Stimulated activated CD4-positive, alpha-beta T cell treated with anti-CD3 and anti-CD28 coated beads, Interleukin-4, amount 100 ng/mL, for 4 hours (primary cell): ENCODE results near the gene PADI2.

Experiments
- DNase-seq, 2 experiments: peaks; one replicate each; pipeline ENCODE4 v3.0.0-alpha.2; 2020

PADI2 gene

DNA sequence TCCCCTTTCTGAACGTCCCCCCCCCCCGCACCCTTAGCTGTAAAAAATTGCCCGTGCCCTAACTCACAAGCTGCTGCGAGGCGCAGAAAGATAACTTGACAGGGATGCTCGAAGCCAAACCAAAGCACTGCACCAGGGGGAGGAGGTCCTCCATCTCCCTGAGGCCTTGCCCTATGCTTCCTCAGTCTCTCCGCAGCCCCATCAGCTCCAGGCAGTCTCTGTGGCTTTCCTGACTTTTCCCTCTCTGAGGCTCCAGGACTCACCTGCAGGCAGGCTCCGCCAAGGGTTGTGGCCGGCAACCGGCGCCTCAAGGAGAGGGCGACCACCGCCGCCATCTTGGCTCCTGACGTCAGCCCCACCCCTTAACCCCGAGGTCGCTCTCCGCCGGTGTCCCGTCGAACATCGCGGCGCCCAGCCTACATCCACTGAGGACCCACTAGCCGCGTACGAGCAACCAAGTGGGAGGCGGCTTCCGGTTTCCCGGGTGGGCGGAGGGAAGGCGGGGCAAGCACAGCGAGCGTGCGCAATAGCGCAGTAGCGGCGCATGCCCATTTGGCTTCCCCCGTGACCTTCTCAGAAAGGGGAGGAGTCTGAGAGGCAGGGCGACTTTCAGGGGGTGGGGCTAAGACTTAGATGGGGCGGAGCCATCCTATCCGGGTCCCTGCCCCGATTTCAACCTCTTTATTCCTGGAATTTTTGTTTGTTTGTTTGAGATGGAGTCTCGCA, 65.4 kb downstream of the PADI2 start, which contains the start of gene SDHB:
TSS of gene SDHB (minus strand) at position 348 of the 726 bp plus-strand sequence. CDS start at position 335, 13 bp downstream.
- DNase-seq, result peak; percentile 98

- DNase-seq, result no peak
These were observed 66.1 kb downstream of the PADI2 start for GRCh38 chr1:17053086-17053684.

DNA sequence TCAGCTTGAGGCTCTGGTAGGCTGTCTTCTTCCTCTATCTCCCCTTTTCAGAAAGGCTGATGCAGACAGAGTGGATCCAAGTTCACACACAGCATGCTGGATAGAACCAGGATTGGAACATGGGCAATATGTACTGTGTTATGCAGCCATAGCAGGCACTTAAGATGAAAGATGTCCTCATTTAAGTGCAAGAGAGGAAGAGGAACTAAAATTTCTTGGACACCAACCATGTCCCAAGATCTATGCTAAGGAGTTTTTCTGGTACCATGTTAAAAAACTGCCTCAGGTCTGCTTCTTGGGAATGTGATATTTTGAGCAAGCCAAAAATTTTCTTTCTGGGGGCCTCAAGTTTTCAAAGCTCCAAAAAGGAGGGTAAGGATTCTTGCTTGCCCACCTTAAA, 66.6 kb downstream of the PADI2 start:
- no peak for DNase-seq

- no peak for DNase-seq
These were observed 67.2 kb downstream of the PADI2 start for GRCh38 chr1:17052038-17052437.

GRCh38 chr1:17047924-17048323, 71.3 kb downstream of the PADI2 start:
- DNase-seq, result no peak

- DNase-seq, result no peak
These were observed 73.0 kb downstream of the PADI2 start for GRCh38 chr1:17046334-17046657.

DNA sequence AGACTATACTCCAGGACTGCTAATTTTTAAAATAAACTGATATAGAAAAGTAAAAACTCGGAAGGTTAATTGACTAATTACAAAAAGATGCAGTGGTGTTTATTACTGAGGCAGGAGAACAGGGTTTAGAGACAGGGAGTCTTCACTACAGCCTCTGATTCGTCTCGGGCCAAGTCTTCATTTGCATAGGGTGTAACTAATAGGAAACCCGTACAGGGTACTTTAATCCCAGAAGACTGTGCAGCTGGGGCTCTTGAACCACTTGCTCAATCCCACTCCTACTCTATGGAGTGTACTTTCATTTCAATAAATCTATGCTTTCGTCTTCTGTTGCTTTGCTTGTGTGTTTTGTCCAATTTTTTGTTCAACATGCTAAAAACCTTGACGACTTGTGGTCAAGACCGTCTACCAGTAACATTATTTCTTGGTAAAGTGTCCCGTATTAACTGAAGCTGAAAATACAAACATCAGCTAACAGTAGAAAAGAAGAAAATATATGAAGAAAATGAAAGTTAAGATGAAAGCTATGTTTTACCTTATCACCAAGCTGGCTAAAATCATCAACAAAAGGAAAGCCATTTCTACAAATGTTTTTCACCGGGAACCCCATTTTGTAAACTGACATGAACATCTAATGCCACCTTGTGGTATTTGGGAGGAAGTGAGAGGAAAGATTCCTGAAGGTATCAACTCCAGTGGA, 73.5 kb downstream of the PADI2 start:
- no peak for DNase-seq

DNA sequence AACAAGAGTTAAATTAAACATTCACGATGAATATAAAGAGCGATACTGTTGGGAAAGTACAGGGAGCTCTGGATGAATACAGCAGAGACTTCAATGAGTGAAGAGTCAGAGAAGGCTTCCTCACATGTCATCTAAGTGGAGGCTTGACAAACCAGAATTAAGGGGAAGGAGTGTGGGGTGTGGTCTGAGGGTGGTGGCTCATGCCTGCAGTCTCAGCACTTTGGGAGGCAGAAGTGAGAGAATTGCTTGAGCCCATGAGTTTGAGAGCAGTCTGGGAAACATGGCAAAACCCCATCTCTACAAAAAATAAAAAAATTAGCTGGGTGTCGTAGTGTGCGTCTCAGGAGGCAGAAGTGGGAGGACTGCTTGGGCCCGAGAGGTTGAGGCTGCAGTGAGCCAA, 74.1 kb downstream of the PADI2 start:
- no peak for DNase-seq

DNA sequence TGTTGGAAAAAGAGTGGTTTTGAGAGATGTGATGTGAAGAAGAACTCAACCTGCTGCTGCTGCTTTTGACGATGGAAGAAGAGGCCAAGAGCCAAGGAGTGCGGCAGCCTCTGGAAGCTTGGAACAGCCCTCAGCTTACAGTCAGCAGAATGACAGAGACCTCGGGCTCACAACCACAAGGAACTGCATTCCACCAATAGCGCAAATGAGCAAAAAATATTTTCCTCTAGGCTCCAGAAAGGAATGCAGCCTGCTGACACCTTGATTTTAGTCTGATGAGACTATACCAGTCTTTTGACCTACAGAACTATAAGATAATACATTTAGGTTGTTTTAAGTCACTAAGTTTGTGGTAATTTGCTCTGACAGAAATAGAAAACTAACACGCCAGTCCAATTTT, 75.6 kb downstream of the PADI2 start:
- no peak for DNase-seq

DNA sequence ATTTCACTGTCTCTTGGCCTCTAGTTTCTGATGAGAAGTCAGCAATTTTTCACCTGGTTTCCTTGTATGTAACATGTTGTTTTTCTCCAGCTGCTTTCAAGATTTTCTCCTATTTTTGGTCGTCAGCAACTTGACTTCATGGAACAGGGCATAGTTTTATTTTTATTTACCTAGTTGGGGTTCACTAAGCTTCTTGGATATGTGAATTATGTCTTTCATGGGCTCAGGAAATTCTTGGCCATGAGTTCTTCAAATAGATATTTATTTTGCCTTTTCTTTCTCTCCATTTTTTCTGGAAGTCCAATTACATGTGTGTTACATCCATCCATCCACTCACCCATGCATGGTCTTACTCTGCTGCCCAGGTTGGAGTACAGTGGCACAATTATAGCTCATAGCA, 79.1 kb downstream of the PADI2 start:
- DNase-seq, result no peak

GRCh38 chr1:17039522-17039921, 79.7 kb downstream of the PADI2 start:
- no peak for DNase-seq

DNA sequence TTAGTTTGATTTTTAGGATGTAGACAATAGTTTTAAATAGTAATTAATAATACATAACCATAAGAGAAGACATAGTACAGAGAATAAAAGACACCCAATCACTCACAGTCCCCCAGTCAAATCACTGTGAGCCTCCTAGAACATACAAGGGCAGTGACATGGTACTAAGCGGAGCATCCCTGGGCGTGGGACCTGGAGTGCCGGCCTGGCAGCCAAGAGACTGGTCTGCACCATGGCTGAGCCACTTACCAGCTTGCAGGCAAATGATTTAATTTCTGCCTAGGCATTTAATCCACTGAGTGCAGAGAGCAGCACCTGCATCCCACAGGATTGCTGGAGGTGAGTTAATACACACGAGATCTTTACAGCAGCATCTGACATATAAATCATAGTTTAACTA, 85.8 kb downstream of the PADI2 start:
- no peak for DNase-seq

- DNase-seq, result no peak
These were observed 86.5 kb downstream of the PADI2 start for GRCh38 chr1:17032741-17033140.

- no peak for DNase-seq
These were observed 87.8 kb downstream of the PADI2 start for GRCh38 chr1:17031436-17031835.

DNA sequence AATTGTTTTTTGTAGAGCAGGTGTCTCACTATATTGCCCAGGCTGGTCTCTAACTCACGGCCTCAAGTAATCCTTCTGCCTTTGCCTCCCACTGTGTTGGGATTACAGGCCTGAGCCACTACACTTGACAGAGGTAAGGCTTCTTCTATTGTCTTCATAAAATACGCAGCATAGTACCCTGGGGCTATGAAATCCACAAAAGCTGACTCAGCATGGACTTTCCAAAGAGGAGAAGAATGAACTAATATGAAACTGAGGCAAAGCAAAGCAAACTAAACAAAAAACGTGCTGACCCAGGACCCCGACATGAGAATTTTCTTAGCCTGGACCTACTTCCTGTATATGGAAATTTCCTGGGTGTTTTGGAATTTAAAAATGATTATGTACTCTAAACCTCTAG, 89.0 kb downstream of the PADI2 start:
- DNase-seq, result no peak

DNA sequence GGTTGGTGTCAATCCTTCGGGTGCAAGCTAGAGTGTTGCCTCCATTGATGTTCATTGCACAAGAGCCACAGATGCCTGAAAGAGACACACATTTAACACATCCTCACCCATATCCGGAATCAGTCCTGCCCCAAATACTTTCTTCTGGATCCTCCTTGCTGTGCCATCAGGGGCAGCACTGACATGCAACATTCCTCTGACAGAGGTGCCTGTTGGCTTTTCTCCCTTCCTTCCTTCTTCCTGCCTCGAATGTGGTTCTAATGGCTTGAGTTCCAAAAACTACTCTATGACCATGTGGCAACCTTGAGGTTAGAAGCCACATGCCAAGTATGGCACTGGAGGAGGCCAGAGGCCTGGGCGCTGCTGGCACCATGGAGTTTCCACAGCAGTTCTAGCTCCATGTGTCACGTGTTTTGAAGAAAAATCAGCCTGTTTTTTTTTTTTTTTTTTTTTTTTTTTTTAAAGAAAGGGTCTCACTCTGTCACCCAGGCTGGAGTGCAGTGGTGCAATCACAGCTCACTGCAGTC, 90.5 kb downstream of the PADI2 start:
- no peak for DNase-seq

GRCh38 chr1:17027900-17028299, 91.4 kb downstream of the PADI2 start:
- DNase-seq, result no peak

DNA sequence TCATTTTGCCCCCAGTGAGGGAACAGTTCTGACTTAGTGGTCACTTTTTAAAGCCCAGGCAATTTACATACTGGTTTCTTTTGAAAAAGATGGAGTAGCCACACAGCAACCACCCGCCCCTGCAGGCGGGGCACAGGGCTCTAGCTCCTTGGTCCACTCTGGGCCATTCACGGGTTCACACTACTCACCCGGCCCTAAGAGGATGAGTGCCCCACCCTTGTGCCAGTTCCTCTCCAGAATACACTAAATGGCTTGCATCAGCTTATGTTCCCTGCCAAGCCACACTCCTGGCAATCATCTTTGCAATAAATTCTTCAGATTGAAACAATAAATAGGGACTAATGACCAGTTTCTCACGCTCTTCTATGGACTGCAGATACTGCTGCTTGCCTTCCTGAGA, 91.8 kb downstream of the PADI2 start:
- DNase-seq, result no peak

DNA sequence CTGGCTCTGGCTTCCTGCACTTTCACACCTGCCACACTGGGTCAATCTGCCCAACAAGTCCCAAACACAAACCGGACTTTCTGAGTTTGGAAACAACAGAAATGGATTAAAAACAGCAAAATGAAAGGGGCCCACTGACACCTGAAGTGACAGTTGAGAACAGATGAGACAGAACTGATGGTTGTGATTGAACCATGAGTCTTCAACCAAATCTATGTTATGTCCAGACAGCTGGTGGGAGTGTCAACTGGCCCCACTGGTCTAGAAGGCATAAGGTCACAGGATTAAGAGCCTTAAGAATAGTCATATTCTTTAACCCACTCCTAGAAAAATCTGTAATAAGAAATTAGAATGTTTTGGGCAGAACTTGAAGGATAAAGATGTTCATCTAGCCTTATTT, 94.5 kb downstream of the PADI2 start:
- no peak for DNase-seq

GRCh38 chr1:17023573-17023972, 95.7 kb downstream of the PADI2 start:
- no peak for DNase-seq

- no peak for DNase-seq
These were observed 96.1 kb downstream of the PADI2 start for GRCh38 chr1:17023102-17023501.

- DNase-seq, result no peak
These were observed 97.4 kb downstream of the PADI2 start for GRCh38 chr1:17021896-17022295.

DNA sequence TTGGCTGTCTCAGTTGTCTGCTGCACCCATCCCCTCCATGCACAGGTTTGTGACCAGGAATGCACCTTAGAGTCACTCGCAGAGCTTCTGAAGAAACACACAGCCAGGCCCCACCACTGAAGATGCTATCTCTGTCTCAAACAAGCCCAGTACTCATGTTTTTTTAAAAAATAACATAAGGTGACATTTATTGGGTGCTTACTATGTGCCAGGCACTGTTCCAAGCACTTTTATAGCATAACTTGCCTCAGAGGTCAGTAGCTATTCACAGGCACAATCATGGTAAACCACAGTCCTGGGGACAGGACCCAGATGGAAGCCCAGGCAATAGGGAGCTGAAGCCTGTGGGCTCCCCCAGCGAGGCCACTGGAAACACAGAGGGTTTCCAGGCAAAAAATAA, 98.7 kb downstream of the PADI2 start:
- no peak for DNase-seq

GRCh38 chr1:17018849-17019248, 100.4 kb downstream of the PADI2 start:
- no peak for DNase-seq
